Transverse colon (tissue), 4 donors: ENCODE measurements around the gene HDAC9.

Experiments used
- EP300 ChIP-seq: sonication (generic); formaldehyde crosslinking; IDR thresholded peaks from one replicate; pipeline ENCODE4 v1.6.1; 2017; ENCODE audit warnings: antibody characterized with exemption, low read depth
- POLR2A ChIP-seq: fragments of 450-650 bp; IDR thresholded peaks from one replicate; pipeline ENCODE4 v1.6.1; 2016; ENCODE audit warnings: antibody characterized with exemption, mild to moderate bottlenecking, moderate library complexity
- POLR2AphosphoS5 ChIP-seq, 3 donors: sonication (generic); formaldehyde crosslinking; IDR thresholded peaks; one replicate each; pipeline ENCODE4 v1.6.1; 2016; ENCODE audit warnings: antibody characterized with exemption in 3 of 3
- TF ChIP-seq, protein P1 (sequence below), 5 experiments: fragments of 200-600 bp in 3 of 5; fragments of 450-650 bp in 2 of 5; sonication (generic) in 3 of 5; IDR thresholded peaks; 1 replicate in 2 of 5; 2 replicates in 3 of 5; pipeline ENCODE4 v1.5.1; 2016 to 2017; ENCODE audit warnings: antibody characterized with exemption in 5 of 5, inconsistent platforms in 3 of 5, mild to moderate bottlenecking in 2 of 5, moderate library complexity in 1 of 5

DNA sequence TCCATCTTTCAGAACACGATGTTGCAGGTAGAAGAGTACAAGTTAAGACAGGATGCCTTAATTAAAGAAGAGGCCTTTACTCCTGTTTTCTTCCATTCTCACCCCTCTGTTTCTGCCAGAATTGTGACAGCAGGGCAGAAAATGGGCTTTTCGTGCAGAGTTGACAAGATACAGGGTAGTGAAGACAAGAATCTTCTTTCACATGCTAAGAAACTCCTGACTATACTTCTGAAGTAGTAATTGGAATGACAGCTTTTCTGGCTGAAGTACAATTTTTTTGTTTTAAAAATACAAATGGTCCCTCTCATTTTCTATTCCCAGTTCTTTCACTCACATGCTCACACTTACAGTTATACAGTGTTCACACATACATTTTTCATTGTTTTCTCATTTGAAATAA is 22.1 kb downstream of the HDAC9 start:
- no peak for TF ChIP-seq POLR2A
- TF ChIP-seq, protein P1, sequence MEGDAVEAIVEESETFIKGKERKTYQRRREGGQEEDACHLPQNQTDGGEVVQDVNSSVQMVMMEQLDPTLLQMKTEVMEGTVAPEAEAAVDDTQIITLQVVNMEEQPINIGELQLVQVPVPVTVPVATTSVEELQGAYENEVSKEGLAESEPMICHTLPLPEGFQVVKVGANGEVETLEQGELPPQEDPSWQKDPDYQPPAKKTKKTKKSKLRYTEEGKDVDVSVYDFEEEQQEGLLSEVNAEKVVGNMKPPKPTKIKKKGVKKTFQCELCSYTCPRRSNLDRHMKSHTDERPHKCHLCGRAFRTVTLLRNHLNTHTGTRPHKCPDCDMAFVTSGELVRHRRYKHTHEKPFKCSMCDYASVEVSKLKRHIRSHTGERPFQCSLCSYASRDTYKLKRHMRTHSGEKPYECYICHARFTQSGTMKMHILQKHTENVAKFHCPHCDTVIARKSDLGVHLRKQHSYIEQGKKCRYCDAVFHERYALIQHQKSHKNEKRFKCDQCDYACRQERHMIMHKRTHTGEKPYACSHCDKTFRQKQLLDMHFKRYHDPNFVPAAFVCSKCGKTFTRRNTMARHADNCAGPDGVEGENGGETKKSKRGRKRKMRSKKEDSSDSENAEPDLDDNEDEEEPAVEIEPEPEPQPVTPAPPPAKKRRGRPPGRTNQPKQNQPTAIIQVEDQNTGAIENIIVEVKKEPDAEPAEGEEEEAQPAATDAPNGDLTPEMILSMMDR (IDR thresholded peaks at IDR 0.05) = no peak
- TF ChIP-seq EP300 = no peak
- TF ChIP-seq POLR2AphosphoS5 (IDR thresholded peaks at IDR 0.05) = no peak
